HepG2 (cell line): ENCODE measurements around the gene GPR137. TPM values are rescaled to one million over a fixed set of nuclear protein-coding genes. Genes with fewer than 3 reads are reported as not detected.

Experiments
- AGO1 ChIP-seq: fragments of 200-400 bp; formaldehyde crosslinking; IDR thresholded peaks from 2 replicates; pipeline ENCODE4 v1.6.1; 2017; ENCODE audit warnings: mild to moderate bottlenecking, low read depth, low read length, moderate library complexity; ENCODE audit not compliant: poor library complexity, severe bottlenecking
- GPN1 ChIP-seq: sonication (generic); formaldehyde crosslinking; IDR thresholded peaks from 2 replicates; pipeline ENCODE4 v1.5.1; 2020; ENCODE audit warnings: missing genetic modification reagents, borderline replicate concordance
- GTF3A ChIP-seq: sonication (generic); formaldehyde crosslinking; conservative IDR thresholded peaks from 2 replicates; pipeline ENCODE4 v1.4.0; 2020; ENCODE audit warnings: mild to moderate bottlenecking, missing genetic modification reagents
- MEF2D ChIP-seq: sonication (generic); formaldehyde crosslinking; IDR thresholded peaks from 2 replicates; pipeline ENCODE4 v1.5.1; 2020; ENCODE audit warnings: mild to moderate bottlenecking, missing genetic modification reagents
- MIER2 ChIP-seq: IDR thresholded peaks from 2 replicates; pipeline ENCODE4 v1.6.1; 2016; ENCODE audit warnings: missing biosample characterization, missing genetic modification reagents
- MXD1 ChIP-seq: sonication (generic); formaldehyde crosslinking; IDR thresholded peaks from 2 replicates; pipeline ENCODE4 v1.4.0; 2020; ENCODE audit warnings: mild to moderate bottlenecking, missing genetic modification reagents
- NFKBIZ ChIP-seq: IDR thresholded peaks from 2 replicates; pipeline ENCODE4 v1.6.1; 2018; ENCODE audit warnings: missing genetic modification reagents, missing compliant biosample characterization
- PHF21A ChIP-seq: sonication (generic); formaldehyde crosslinking; IDR thresholded peaks from 2 replicates; pipeline ENCODE4 v1.5.0; 2020; ENCODE audit warnings: mild to moderate bottlenecking, missing genetic modification reagents
- SIN3A ChIP-seq: IDR thresholded peaks from 2 replicates; pipeline ENCODE4 v1.6.1; 2011; ENCODE audit warnings: low read depth, mild to moderate bottlenecking, control low read depth, low read length, borderline replicate concordance
- TP53 ChIP-seq: sonication (generic); formaldehyde crosslinking; conservative IDR thresholded peaks from 2 replicates; pipeline ENCODE4 v1.4.0; 2020; ENCODE audit warnings: missing genetic modification reagents
- ZFP82 ChIP-seq: sonication (generic); formaldehyde crosslinking; IDR thresholded peaks from 2 replicates; pipeline ENCODE4 v1.5.1; 2020; ENCODE audit warnings: mild to moderate bottlenecking, missing genetic modification reagents, borderline replicate concordance
- ZMAT3 ChIP-seq: sonication (generic); formaldehyde crosslinking; conservative IDR thresholded peaks from 2 replicates; pipeline ENCODE4 v1.7.0; 2021; ENCODE audit warnings: missing genetic modification reagents
- ZNF251 ChIP-seq: sonication (generic); formaldehyde crosslinking; IDR thresholded peaks from 2 replicates; pipeline ENCODE4 v1.9.0; 2021; ENCODE audit warnings: mild to moderate bottlenecking, missing genetic modification reagents
- ZNF337 ChIP-seq: sonication (generic); formaldehyde crosslinking; IDR thresholded peaks from 2 replicates; pipeline ENCODE4 v1.5.1; 2020; ENCODE audit warnings: missing genetic modification reagents, low read depth, mild to moderate bottlenecking, borderline replicate concordance
- ZNF569 ChIP-seq: sonication (generic); formaldehyde crosslinking; IDR thresholded peaks from 2 replicates; pipeline ENCODE4 v1.5.0; 2020; ENCODE audit warnings: mild to moderate bottlenecking, missing genetic modification reagents, moderate library complexity, borderline replicate concordance
- ZNF737 ChIP-seq: sonication (generic); formaldehyde crosslinking; IDR thresholded peaks from 2 replicates; pipeline ENCODE4 v1.5.0; 2020; ENCODE audit warnings: missing genetic modification reagents, mild to moderate bottlenecking, borderline replicate concordance
- polyA plus RNA-seq, 8 experiments: library from polyadenylated mRNA; depleted of rRNA in 3 of 8; stranded (reverse) in 7 of 8; unstranded in 1 of 8; fragments of >200 nt; fragmentation: Illumina TruSeq in 4 of 8; extraction: Trizol in 4 of 8; gene quantifications; 2 replicates each; pipeline versions ENCODE4 v1.2.1 to v1.2.3, GENCODE V29; 2011 to 2016; ENCODE audit warnings: low read depth in 4 of 8, missing spikeins in 1 of 8, mixed read lengths in 1 of 8; ENCODE audit not compliant: insufficient read depth in 1 of 8
- total RNA-seq, 5 experiments: library from RNA; depleted of rRNA; stranded (reverse); fragments of >200 nt; fragmentation: Illumina TruSeq; extraction: Trizol; gene quantifications; 2 replicates each; pipeline ENCODE4 v1.2.3, GENCODE V29; 2016; ENCODE audit warnings: low read depth in 1 of 5
- TF ChIP-seq, protein P1 (sequence below): sonication (generic); formaldehyde crosslinking; IDR thresholded peaks from 2 replicates; pipeline ENCODE4 v1.5.0; 2020; ENCODE audit warnings: mild to moderate bottlenecking, missing genetic modification reagents, borderline replicate concordance
- TF ChIP-seq, protein P2 (sequence below): sonication (generic); formaldehyde crosslinking; IDR thresholded peaks from 2 replicates; pipeline ENCODE4 v1.9.0; 2022; ENCODE audit warnings: low read depth, missing genetic modification reagents

The GPR137 gene
- total and polyA plus RNA-seq, 2 of the 13 experiments (the other 11 are each of a cell fraction or from before 2014, with no cell fraction given) = 8.5 to 13.2 TPM

GRCh38 chr11:64269540-64270220 is 16.0 kb upstream of the GPR137 start (continued):
- TF ChIP-seq SIN3A (peak; percentile 83; the same call in 1 of the 2 replicates), PHF21A (CRISPR knock-in tag) (peak; percentile 81), ZNF251 (CRISPR knock-in tag) (no peak), TP53 (CRISPR knock-in tag) (no peak; the same call in 1 of the 2 replicates), ZNF737 (CRISPR knock-in tag) (no peak), ZNF337 (CRISPR knock-in tag) (no peak), MXD1 (CRISPR knock-in tag) (no peak; the same call in 1 of the 2 replicates), ZNF569 (CRISPR knock-in tag) (no peak; the same call in 1 of the 2 replicates), GTF3A (no peak; the same call in 1 of the 2 replicates), ZMAT3 (no peak; the same call in 1 of the 2 replicates), MEF2D (CRISPR knock-in tag) (peak; percentile 79), NFKBIZ (CRISPR knock-in tag) (no peak; the same call in 1 of the 2 replicates), ZFP82 (CRISPR knock-in tag) (0 out of 2 replicates have a peak, but pooled peaks have one; percentile 37), MIER2 (no peak; the same call in 1 of the 2 replicates), GPN1 (no peak), AGO1 (peak; percentile 93)
- TF ChIP-seq, protein P1, sequence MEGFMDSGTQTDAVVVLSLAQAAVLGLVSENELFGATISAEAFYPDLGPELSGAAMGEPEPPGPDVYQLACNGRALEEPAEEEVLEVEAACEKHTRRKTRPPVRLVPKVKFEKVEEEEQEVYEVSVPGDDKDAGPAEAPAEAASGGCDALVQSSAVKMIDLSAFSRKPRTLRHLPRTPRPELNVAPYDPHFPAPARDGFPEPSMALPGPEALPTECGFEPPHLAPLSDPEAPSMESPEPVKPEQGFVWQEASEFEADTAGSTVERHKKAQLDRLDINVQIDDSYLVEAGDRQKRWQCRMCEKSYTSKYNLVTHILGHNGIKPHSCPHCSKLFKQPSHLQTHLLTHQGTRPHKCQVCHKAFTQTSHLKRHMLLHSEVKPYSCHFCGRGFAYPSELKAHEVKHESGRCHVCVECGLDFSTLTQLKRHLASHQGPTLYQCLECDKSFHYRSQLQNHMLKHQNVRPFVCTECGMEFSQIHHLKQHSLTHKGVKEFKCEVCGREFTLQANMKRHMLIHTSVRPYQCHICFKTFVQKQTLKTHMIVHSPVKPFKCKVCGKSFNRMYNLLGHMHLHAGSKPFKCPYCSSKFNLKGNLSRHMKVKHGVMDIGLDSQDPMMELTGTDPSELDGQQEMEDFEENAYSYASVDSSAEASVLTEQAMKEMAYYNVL (CRISPR knock-in tag) = no peak
- TF ChIP-seq, protein P2, sequence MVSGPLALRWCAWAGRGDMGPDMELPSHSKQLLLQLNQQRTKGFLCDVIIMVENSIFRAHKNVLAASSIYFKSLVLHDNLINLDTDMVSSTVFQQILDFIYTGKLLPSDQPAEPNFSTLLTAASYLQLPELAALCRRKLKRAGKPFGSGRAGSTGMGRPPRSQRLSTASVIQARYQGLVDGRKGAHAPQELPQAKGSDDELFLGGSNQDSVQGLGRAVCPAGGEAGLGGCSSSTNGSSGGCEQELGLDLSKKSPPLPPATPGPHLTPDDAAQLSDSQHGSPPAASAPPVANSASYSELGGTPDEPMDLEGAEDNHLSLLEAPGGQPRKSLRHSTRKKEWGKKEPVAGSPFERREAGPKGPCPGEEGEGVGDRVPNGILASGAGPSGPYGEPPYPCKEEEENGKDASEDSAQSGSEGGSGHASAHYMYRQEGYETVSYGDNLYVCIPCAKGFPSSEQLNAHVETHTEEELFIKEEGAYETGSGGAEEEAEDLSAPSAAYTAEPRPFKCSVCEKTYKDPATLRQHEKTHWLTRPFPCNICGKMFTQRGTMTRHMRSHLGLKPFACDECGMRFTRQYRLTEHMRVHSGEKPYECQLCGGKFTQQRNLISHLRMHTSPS (CRISPR knock-in tag) = no peak
